Coronary artery (tissue), 2 donors: Measurements from ENCODE around the gene ACTR1A.
A peak's percentile ranks its signal among the peaks of the same experiment; 100 is the strongest.

Experiments
- DNase-seq: peaks from one replicate; pipeline ENCODE4 v3.0.0-alpha.2; 2017; ENCODE audit warnings: low spot score
- H3K27ac ChIP-seq, 2 donors: fragments of 200-600 bp; sonication (generic); one replicate each; pipeline ENCODE4 v1.5.1; 2016 to 2019
- H3K4me3 ChIP-seq: fragments of 200-600 bp; sonication (generic); 2 replicates; pipeline ENCODE4 v1.5.1; 2016; ENCODE audit warnings: mild to moderate bottlenecking, moderate library complexity
- TF ChIP-seq, protein P1 (sequence below): fragments of 200-600 bp; sonication (generic); IDR thresholded peaks from one replicate; pipeline ENCODE4 v1.5.1; 2019; ENCODE audit warnings: antibody characterized with exemption

The ACTR1A gene

DNA sequence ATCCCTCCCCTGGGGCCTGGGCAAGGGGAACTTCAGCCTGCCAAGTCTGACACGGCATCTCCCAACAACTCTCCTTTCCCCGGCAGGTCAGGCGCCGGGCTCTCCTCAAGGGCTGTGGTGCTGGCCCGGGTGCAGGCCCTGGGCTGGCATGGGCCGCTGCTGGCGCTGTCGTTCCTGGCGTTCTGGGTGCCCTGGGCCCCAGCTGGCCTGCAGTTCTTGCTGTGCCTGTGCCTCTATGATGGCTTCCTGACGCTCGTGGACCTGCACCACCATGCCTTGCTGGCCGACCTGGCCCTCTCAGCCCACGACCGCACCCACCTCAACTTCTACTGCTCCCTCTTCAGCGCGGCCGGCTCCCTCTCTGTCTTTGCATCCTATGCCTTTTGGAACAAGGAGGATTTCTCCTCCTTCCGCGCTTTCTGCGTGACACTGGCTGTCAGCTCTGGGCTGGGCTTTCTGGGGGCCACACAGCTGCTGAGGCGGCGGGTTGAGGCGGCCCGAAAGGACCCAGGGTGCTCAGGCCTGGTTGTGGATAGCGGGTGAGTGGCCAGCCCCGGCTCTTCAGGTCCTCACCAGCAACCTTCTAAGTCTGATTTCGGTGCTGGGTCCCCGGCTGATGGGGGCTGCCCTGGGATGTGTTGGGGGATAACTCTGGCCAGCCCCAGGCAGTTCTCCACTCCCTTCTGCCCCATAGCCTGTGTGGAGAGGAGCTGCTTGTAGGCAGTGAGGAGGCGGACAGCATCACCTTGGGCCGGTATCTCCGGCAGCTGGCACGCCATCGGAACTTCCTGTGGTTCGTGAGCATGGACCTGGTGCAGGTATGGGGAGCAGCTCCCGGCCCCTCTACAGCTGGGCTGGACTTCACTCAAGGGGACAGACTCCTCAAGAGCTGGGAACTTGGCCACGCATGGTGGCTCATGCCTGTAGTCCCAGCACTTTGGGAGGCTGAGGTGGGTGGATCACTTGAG is 31.6 kb downstream of the ACTR1A start:
- no peak overlapping the region for H3K27ac ChIP-seq
- TF ChIP-seq, protein P1, sequence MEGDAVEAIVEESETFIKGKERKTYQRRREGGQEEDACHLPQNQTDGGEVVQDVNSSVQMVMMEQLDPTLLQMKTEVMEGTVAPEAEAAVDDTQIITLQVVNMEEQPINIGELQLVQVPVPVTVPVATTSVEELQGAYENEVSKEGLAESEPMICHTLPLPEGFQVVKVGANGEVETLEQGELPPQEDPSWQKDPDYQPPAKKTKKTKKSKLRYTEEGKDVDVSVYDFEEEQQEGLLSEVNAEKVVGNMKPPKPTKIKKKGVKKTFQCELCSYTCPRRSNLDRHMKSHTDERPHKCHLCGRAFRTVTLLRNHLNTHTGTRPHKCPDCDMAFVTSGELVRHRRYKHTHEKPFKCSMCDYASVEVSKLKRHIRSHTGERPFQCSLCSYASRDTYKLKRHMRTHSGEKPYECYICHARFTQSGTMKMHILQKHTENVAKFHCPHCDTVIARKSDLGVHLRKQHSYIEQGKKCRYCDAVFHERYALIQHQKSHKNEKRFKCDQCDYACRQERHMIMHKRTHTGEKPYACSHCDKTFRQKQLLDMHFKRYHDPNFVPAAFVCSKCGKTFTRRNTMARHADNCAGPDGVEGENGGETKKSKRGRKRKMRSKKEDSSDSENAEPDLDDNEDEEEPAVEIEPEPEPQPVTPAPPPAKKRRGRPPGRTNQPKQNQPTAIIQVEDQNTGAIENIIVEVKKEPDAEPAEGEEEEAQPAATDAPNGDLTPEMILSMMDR = no peak
- no peak overlapping the region for H3K4me3 ChIP-seq
- no peak for DNase-seq

DNA sequence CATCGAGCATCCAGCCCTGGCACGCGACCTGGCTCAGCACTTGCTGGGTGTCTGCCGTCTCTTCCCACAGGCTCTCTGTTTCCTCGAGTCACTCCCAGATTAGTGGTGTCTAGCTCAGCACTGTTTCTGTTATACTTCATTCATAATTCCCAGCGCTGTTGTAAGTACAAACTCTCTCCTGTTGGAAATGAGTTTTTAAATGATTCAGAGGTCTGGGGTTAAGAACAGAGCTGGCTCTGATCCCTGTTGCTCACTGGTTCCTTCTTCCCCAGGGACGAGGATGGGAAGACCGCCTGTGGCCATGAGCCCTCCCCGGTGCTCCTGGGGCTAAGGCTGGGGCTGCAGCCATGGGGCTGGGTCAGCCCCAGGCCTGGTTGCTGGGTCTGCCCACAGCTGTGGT is 33.8 kb downstream of the ACTR1A start:
- TF ChIP-seq, protein P1 = no peak
- Histone ChIP-seq H3K27ac (no peak overlapping the region), H3K4me3 (no peak overlapping the region)
- no peak for DNase-seq

DNA sequence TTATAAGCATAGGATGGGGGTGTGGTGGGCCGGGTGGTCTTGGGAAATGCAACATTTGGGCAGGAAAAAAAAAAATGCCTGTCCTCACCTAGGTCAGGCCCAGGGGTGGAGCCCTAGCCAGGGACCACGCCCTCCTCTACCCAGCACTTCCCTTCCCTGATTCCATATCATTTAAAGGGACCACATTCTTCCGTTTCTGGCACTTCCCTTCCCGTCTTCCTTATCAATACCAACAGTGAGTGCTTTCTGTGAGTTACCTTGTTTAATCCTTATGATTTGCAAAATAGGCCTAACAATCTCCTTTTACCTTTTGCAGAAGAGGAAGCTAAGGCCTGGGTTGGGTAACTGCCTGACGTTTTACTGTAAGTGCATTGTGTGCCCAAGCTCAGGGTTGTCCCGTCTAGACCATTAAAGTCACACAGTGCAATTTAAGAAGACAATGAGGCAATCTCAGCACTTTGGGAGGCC is 34.5 kb downstream of the ACTR1A start:
- TF ChIP-seq, protein P1 = no peak
- no peak overlapping the region for H3K4me3 ChIP-seq
- no peak overlapping the region for H3K27ac ChIP-seq
- DNase-seq = no peak

DNA sequence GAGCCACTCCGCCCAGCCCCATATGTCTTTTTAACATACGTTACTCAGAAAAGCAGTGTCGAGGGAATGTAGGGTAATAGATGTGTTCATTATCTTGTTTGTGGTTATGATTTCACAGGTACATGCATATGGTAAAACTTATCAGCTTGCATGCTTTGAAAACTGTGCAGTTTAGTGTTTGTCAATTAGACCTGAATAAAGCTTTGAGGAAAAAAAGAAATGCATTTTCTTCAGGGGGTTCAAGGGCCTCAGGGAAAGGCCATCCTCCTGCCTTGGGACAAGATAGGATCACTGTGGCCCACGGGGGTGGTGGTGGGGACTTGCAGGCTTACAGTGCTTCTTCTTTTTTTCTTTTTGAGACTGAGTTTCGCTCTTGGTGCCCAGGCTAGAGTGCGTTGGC is 35.2 kb downstream of the ACTR1A start:
- Histone ChIP-seq H3K27ac (no peak overlapping the region), H3K4me3 (no peak overlapping the region)
- TF ChIP-seq, protein P1 = no peak
- no peak for DNase-seq

DNA sequence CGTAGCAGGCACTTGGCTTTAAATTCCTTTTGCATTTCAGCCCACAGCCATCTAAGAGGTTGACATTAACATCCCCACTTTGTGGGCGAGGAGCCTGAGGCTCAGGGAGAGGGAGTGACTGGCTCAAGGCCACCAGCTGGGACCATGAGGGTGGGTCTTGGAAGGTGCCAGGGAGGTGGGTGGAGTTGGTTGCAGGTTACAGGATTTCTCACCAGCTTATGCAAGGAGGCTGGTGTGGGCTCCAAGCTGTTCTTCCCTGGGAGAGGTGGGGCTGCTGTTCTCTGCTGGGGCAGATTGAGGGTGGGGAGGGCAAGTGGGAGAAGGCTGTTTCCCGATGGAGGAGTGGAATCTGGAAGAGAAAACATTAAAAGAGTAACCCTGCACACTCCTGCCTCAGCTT is 37.0 kb downstream of the ACTR1A start:
- H3K27ac ChIP-seq = no peak overlapping the region
- TF ChIP-seq, protein P1 = no peak
- no peak for DNase-seq
- H3K4me3 ChIP-seq = no peak overlapping the region

DNA sequence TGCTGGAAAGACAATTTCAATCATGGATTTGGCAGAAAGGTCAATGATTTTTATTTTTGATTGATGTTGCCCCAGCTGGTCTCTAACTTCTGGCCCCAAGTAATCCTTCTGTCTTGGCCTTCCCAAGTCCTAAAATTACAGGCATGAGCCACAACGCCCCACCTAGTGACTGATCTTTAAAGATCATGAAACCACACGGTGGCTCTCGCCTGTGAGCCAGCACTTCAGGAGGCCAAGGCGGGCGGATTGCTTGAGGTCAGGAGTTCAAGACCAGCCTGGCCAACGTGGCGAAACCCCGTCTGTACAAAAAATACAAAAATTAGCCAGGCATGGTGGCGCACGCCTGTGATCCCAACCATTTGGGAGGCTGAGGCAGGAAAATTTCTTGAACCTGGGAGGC is 38.5 kb downstream of the ACTR1A start:
- TF ChIP-seq, protein P1 = no peak
- H3K4me3 ChIP-seq = no peak overlapping the region
- DNase-seq = no peak
- H3K27ac ChIP-seq = no peak overlapping the region

DNA sequence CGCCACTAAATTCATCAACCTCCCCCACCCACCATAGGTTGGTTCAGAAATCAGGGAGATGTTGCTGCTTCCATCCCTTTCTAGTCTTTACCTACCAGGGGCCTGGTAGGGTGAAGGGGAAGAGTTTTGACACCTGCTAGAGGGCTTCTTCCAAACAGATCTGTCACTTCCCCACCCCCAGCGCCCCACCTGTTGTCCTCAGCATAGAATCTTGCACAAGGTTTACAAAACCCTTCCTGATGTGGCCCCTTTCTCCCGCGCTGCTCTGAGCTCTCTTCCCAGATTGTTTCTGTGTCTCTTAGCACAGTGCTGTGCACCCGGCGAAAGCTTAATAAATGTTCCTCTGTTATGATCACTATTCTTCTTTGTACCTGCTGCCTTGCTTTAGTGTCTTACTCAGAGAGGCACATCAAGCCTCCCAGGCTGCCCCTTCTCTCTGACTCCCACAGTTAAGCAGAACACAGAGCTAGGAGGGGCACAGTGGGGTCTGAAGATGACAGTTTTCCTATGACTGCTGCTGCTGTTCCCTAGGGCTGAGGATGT is 39.9 kb downstream of the ACTR1A start:
- Histone ChIP-seq H3K27ac (no peak overlapping the region), H3K4me3 (peak overlapping the region; percentile 48)
- no peak for DNase-seq
- TF ChIP-seq, protein P1 = no peak
